NCI-H2171 (cell line): ENCODE measurements around the gene NT5C1A.

Experiments
- DNase-seq: peaks from one replicate; lab custom pipeline; 2025; lab: John Stamatoyannopoulos, UW

NT5C1A gene

DNA sequence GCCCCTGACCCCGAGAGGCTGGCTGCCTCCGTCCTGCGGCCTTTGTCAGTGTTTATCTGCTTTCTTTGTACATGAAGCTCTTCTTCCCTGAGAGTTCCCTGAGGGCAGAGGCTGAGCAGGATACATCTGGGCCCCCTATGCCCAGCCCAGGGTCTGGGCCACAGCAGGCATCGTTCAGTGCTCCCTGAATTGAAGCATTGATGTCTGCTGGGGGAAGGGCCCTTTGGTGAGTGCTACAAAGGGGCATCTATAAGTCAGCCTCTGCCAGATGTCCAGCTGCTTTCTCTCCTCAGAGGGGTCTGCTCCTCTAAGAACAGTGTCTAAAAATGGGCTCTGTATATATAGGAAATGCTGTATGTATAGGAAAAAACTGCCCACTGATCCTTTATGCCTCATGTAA lies 34.5 kb downstream of the NT5C1A start:
- no peak for DNase-seq

DNA sequence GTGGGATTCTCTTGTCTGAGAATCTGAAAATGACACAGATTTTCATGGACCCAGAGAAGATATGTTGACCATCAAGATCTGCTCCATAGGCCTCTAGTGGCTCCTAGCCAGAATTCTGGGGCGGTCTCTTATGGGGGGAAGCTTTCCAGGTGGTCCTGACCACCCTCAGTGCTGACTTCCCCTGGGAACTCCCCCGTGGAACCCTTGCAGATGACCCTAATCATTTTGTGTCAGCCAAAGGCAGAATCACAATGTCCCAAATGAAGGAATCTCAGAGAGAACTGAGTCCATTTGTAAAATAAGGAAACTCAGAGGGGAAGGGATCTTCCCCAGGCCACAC lies 36.1 kb downstream of the NT5C1A start:
- no peak for DNase-seq

DNA sequence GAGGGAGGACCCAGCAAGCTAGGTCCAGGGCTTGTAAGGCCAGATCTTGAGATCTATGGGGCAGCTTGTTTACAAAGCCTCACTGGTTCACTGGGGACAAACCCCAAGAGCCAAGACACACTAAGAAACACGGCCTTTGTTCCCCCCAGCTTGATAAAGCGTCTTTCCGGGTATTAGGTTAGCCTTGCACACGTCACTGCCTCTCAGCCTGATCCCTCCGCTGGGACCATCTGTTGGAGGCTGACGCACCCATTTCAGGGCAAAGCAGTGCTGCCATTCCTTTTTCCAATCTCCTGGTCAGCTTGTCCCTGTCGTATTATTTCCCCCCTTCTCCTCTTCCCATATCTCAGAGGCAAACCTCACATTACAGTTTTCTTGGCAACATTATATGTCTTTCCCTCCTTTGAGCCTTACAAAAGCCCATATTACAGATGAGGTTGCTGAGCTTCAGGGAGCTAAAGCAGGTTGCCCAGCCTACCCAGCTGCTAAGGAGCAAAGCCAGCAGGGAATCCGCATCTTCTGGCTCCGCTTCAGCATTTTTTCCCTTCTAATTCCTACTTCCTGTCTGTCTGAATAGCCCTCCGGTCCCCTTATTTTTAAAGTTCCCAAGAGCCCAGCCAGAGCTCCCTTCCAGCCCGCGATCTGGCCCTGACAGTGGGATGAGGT lies 36.6 kb downstream of the NT5C1A start:
- DNase-seq, result no peak

DNA sequence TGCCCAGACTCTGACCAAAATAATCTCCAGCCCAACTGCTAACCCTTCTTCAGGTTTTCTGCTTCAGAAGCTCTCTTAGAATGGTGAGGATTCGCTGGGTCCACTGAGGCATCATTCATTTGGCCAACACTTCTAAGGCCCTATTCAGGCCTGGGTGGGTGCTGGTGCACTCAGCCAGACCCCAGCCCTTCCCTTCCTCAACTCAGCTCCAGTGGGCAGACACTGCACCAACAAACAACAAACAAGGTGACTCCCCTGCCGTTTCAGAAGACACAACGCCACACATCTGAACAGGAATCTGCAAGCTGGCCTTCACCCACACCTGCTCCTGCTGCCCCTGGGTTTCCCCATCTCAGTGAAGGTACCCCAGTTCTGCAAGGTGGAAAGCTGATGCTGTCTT lies 38.5 kb downstream of the NT5C1A start:
- DNase-seq, result no peak

DNA sequence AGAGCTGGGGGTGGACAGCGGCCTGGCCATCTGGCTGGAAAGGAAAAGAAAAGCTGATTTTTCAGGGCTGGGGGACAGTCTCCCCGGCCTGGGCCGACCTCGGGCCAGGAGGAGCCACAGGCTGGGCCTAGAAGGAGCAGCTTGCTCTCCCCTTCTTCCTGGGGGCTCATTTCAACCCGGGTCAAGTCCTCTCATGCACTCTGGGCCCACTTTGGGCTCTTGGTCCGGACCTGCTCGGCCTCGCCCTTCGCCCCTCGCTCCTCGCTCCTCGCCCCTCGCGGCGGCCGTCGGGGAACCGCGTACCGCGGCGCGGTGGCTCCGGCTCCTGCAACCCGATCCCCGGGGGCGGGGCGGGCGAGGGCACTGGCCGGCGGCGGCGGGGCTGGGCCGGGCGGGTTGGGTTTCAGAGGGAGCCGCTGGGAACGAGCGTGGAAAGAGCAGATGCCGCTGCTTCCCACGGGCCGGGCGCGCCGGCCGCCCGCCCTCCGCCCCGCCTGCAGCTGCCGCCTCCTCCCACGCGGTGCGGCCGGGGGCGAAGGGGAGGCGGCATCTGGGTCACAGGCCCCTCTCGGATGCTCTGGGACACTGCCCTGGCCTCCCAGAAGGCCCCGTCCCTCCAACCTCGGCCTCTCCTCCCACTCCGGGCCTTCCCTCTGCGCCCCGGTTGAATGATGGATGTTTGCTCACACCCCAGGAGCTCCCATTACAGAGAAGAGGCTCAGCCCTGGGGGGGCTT lies 39.1 kb downstream of the NT5C1A start:
- no peak for DNase-seq

DNA sequence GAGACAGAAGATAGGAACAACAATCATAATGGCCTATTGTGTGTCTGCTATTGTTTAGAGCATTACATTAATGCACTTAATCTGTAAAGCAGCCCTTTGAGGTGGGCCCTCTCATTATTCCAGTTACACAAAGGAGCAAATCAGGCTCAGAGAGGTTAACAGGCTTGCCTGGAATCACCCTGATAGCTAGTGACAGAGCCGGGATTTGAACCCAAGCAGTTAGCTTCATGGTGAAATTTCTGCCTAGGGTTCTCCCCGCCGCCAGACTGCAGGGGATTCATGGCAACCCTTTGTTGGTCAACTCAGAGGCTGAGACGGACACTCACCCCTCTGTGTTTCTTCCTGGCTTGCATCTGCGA lies 39.6 kb downstream of the NT5C1A start:
- DNase-seq, result no peak

DNA sequence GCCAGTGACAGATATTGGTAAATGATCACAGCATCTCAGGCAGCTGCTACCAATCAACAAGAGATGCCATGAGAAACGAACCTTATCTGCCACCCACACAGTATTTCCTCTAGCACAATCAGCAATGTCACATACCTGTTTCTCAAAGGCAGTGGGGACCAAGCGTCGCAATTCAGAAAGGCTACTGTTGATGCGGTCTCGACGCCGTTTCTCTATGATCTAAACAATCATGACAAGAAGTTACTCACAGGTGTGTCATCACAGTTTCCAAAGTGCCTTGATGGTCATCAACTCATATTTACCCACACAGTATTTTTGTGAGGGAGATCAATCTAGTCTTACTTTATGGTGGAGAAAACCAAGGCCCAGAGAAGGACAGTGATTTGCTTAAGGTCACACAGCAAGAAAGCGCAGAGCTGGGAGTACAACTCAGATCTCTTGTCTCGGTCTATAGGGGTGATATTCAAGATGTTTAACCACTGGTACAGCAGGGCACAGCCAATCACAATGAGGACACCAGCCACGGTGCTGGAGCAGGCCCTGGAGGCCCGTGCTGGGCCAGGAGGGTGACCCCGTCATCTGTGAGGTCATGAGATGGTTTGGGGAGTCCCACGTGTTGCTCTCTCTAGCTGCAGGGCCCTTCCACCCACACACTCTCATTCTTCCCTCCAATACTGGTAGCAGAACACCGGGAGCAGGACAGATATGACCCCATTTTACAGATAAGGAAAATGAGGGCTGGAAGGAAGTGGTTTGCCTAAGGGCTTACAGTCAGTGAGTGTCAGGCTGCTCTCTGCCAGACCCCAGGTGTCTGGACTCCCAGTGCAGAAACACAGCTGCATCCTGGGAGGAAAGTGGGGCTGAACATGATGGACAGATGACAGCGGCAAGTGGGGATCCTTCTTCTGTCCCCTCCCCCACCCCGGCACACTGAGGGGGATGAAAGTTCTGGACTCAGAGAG lies 40.3 kb downstream of the NT5C1A start:
- DNase-seq, result no peak

DNA sequence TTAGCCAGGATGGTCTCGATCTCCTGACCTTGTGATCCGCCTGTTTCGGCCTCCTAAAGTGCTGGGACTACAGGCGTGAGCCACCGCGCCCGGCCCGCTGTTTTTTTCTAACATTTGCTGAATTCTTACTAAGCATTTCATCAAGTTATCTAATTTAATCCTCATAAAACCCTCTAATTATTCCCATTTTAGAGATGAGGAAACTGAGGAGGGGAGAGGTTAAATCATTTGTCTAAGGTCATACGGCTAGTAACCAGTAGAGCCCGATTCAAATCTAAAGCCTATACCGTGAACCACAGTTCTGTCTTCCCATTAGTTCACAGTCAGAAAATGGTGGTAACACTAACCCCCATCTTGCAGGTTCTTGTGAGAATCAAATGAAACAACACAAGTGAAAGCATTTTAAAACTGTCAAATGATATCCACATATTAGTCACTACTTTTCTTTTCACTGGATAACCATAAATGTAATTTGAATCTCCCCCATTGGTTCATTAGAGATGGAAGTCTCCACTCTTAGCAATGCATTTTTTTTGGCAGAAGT lies 43.0 kb downstream of the NT5C1A start:
- DNase-seq, result no peak

DNA sequence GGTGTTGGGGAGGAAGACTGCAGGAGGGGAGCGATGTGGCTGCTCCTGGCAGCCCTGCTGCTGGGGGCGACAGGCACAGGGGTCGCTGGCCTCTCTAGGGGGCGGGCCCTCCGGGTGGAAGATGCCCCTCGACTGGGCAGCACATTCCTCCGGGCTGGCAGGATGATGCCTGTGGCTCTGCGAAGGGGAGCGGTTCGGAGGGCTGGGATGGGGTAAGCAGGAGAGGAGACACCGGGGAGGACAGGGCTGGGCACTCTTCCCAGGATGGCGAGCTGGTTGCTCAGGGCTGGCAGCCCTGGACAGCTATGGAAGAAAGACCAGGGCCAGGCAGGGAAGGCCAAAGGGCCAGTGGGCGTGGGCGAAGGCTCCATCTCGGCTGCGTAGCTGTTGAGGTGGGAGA lies 45.3 kb downstream of the NT5C1A start:
- DNase-seq, result no peak

DNA sequence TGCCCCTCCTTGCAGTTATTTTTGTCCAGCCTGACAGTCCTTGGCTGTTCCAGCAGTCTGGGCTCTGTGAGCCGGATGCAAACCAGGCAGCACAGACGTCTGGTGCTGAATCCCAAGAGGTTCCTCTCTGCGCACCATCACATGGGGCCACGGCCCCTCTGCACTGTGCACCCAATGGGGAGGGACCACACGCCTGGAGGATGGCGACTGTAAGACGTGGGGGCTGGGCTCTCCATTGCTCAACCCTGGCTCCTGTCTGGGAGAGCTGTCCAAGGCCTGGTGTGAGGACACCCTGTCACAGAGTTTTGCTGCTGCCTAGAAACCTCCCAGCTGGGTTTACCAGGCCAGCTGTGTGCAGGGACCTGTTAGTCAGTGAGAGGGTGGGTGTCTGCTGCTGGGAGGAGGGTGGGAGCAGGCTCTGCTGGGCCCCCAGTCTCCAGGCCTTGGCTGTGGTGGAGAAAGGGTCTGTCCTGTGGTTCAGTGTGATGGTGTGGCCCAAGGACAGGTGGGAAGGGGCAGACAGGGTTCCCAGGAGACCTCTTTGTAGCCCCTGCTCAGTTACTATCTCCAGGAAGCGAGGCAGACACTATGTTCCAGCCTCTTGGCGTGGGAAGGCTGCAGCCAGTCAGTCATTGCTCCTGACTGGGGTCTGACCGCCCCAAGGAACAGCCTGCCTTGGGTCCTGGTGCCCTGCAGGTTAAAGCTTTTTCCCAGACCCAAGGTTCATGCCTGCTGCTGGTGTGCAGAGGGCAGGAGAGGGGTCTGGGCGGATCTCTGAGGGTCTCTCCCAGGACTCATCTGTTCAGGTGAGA lies 46.2 kb downstream of the NT5C1A start:
- no peak for DNase-seq

DNA sequence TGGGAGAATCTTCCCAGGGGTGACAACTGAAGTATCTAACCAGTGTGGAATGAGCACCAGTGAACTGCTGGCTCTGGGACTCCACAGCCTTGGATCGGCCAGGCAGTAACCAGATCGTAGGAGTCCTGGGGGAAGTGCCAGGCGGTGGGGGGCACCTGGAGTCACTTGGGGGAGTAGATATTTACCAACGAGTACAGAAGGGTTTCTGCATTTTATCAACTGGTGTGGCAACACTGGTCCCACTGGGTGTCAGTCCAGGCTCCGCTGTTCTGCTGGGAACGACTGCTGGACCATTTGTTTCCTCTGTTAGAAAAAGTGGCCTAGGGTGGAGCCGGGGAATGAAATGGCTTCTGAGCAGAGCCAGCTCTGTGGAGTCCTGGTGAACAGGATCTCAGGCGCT lies 46.9 kb downstream of the NT5C1A start:
- DNase-seq, result no peak

DNA sequence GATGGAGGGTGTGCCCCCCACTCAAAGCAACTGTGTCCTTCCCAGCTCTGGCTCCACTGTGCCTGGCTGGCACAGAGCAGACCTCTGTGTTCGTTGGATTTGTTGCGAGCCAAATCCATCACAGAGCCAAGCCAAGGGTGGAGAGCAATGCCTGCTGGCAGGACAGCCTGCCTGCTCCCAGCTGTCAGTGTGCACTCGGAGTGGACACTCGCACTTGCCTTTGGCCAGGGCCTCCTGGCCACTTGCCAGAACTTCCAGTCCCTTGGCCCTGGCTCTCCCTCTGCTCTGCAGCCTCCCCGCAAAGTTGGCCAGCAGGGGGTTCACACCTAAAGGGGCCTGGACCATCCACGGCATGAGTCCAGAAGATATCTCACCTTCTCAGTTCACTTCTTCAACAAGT lies 48.9 kb downstream of the NT5C1A start:
- DNase-seq, result no peak

DNA sequence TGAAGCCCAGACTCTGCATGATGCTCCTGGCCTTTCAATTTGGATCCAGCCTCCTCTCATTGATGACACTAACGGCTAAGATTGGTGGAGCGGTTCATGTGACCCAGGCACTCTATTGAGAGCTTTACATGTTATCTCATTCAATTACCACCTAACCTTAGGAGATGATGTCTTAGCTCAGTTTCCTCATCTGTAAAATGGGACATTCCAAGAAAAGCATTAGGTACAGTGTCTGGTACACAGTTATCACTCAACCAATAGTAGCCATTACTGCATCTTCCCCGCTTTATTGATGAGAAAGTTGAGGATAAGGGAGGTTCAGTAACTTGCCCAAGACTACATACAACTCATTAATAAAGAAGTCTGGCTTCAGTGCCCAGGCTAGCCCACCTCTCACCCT lies 49.5 kb downstream of the NT5C1A start:
- DNase-seq, result no peak

DNA sequence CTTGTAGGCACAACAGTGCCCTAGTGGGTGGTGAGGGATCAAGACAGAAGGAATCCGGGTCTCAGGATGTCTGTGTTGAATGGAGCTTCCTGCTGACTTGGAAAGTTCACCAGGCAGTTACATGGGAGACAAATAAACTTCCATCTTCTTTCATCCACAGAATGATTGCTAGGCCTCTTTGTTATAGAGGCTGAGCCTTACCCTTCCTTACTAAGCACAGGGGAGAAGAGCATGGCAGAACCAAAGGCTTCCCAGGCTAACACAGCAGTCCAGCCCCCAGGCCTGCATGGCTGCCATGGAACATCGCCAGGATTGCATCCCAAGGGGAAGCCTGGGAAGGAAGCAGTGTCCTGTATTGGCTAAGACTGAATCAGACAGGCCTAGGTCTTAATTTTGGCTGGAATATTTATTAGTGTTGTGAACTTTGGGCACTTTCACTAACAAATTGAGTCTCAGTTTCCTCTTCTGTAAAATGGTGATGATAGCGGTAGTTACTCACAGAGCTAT lies 51.2 kb downstream of the NT5C1A start:
- DNase-seq, result no peak

DNA sequence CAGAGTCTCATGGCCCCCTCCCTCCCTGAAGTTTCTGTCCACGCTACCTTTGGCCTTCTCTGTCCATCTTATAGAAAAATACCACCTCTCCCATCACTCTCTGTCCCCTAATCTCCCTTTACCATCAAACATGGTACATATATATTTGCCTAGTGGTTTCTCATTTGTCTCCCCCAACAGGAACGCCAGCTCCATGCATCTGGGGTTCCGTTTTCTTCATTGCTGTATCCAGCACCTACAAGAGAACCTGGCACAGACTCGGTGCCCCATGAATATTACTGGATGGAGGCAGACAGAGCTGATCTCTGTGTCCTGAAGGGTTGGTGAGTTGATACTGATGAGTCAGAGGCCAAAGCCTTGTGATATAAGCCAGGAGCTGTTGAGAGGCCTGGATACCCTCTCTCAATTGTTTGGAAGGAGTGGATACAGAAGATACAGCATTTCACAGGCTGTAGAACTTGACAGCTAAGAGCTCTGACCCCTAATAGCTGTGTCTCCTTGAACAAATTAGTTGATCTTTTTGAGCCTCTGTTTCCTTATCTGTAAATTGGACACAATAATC lies 54.3 kb downstream of the NT5C1A start:
- no peak for DNase-seq

DNA sequence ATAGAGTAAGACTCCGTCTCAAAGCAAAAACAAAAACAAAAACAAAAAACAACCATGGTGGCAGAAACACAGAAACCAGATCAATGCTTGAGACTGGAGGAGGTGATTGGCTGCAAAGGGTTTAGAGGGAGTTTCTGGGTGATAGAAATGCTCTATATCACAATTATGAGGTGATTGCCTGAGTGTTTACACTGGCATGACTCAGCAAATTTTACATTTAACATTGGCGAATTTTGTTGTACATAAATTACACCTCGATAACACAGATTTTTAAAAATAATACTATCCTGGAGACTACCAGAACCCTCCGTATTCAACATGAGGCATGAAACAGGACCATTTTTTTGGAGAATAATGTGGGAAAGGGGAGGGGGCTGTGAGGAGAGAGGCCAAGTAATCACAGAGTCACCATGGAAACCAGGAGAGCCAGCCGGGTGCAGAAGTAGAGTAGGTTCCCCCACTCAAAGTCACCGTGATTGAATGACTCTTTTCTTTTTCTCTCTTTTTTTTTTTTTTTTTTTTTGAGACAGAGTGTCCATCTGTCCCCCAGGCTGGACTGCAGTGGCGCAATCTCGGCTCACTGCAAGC lies 56.7 kb downstream of the NT5C1A start:
- DNase-seq, result no peak

DNA sequence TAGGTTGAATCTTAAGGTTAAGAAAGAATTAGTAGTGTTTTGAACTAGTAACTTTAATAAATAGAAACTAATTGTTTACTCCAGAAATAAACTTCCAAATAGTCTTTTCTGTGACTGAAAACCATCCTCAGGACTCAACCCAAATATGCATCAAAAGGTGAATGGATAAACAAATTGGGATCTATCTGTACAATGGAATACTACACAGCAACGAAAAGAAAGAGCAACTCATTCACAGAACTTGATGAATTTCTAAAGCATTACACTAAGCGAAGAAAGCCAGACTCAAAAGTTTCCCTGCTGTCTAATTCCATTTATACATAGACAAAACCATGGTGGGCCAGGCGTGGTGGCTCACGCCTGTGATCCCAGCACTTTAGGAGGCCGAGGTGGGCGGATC lies 57.4 kb downstream of the NT5C1A start:
- no peak for DNase-seq

DNA sequence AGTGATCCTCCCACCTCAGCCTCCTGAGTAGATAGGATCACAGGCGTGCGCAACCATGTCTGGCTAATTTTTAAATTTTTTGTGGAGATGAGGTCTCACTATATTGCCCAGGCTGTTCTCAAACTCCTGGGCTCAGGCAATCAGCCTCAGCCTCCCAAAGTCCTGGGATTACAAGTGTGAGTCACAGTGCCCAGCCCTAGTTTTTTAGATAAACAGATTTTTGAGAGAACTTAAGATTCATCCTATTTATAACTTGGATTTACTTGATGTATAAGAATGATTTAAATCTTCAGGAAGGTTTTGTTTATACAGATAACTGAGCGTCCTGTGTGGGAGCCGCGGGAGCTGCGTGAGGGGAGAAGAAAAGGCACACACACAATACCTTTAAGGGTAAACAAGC lies 58.7 kb downstream of the NT5C1A start:
- no peak for DNase-seq

DNA sequence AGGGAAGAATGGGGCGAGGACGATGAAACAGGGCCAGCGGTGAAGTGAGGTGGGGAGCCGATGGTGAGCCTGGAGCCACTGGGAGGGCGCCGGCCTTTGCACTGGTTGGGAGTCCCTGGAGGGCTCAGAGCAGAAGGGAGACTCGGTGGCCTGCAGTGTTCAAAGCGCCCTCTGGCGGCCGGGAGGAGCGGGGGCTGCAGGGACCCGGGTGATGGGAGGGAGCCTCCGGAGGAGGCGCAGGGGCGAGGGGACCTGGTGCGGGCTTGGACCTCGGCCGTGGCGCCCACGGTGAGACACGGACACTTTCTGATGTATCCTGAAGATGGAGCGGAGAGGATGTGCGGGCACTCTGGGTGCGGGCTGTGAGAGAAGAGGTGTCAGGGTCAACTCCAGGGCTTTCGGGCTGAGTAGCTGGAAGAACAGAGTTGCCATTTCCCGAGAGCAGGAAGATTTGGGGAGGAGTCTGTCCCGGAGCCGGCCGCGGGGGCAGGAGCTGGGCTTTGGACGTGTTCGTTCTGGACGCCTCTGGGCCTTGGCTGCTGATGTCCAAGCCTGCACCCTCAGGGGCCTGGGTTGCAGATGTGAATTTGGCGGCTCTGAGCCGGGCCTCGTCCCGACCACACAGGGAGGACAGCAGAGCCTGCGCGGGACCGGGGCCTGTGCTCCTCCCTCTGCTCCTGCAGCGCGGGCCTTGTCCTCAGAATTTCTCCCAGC lies 62.1 kb downstream of the NT5C1A start:
- DNase-seq, result no peak
